Epithelial cell of esophagus (primary cell): ENCODE data around the gene DNAJC9.

Source experiments
- DNase-seq: peaks from one replicate; pipeline ENCODE4 v3.0.0; 2010; ENCODE audit warnings: low read depth
- H3K4me3 ChIP-seq: 2 replicates; pipeline ENCODE4 v1.5.1; 2011; ENCODE audit warnings: mild to moderate bottlenecking, low read length, control low read depth
- CTCF ChIP-seq: IDR thresholded peaks from 2 replicates; pipeline ENCODE4 v1.5.1; 2011; ENCODE audit warnings: low read depth, mild to moderate bottlenecking, low read length, control low read depth, inconsistent platforms; ENCODE audit not compliant: insufficient read depth; ENCODE audit errors: missing control alignments

DNAJC9 gene

GRCh38 chr10:73226663-73227062, 20.4 kb downstream of the DNAJC9 start:
- H3K4me3 ChIP-seq = no peak overlapping the region
- TF ChIP-seq CTCF = no peak
- DNase-seq = no peak

GRCh38 chr10:73225518-73225917, 21.5 kb downstream of the DNAJC9 start:
- TF ChIP-seq CTCF = no peak
- H3K4me3 ChIP-seq = no peak overlapping the region
- DNase-seq = peak; percentile 49

- no peak for DNase-seq
- TF ChIP-seq CTCF = no peak
- no peak overlapping the region for H3K4me3 ChIP-seq
Measured at GRCh38 chr10:73220989-73221388, 26.1 kb downstream of the DNAJC9 start.

GRCh38 chr10:73219384-73219783, 27.7 kb downstream of the DNAJC9 start:
- TF ChIP-seq CTCF = no peak
- H3K4me3 ChIP-seq = no peak overlapping the region
- DNase-seq = no peak

GRCh38 chr10:73218431-73219191, 28.4 kb downstream of the DNAJC9 start:
- no peak overlapping the region for H3K4me3 ChIP-seq
- TF ChIP-seq CTCF = peak; percentile 58
- peak; percentile 39 for DNase-seq

GRCh38 chr10:73217628-73218027, 29.4 kb downstream of the DNAJC9 start:
- H3K4me3 ChIP-seq = no peak overlapping the region
- no peak for TF ChIP-seq CTCF
- DNase-seq = peak; percentile 11

- no peak for DNase-seq
- no peak for TF ChIP-seq CTCF
- no peak overlapping the region for H3K4me3 ChIP-seq
Measured at GRCh38 chr10:73215749-73216148, 31.3 kb downstream of the DNAJC9 start.
